ENCODE data around the gene CEP85L.

CEP85L gene

DNA sequence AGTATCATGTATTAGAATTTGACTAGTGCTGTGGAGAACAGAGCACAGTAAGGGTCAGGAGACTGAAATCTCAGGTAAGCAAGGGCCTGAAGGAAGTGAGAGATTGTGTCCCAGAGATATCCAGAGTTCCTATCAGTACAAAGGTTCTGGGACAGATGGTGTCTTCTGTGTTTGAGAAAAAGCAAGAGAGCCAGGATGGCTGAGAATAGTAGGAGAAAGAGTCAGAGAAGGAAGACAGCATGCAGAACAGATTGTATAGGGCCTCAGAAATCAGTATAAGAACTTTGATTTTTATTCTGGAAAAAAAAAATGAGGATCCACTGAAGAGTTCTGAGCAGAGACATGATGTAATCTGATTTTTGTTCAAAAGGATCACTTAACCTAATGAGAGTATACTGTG is 178.1 kb downstream of the CEP85L start:
- TF ChIP-seq, protein P1, sequence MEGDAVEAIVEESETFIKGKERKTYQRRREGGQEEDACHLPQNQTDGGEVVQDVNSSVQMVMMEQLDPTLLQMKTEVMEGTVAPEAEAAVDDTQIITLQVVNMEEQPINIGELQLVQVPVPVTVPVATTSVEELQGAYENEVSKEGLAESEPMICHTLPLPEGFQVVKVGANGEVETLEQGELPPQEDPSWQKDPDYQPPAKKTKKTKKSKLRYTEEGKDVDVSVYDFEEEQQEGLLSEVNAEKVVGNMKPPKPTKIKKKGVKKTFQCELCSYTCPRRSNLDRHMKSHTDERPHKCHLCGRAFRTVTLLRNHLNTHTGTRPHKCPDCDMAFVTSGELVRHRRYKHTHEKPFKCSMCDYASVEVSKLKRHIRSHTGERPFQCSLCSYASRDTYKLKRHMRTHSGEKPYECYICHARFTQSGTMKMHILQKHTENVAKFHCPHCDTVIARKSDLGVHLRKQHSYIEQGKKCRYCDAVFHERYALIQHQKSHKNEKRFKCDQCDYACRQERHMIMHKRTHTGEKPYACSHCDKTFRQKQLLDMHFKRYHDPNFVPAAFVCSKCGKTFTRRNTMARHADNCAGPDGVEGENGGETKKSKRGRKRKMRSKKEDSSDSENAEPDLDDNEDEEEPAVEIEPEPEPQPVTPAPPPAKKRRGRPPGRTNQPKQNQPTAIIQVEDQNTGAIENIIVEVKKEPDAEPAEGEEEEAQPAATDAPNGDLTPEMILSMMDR (IDR thresholded peaks at IDR 0.05): no peak

DNA sequence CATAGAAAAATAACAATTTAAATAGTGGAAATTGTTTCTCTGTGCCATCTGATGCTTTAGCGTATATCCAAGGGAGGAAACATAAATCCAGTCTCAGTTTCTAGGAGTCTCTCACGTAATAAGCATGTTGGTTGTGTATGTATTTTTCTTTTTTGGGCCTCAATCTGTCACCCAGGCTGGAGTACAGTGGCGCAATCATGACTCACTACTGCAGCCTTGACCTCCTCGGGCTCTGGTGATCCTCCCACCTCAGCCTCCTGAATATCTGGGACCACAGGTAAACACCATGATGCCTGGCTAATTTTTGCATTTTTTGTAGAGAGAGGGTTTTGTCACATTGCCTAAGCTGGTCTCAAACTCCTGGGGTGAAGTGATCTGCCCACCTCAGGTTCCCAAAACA is 181.9 kb downstream of the CEP85L start:
- TF ChIP-seq, protein P1 (IDR thresholded peaks at IDR 0.05): no peak

GRCh38 chr6:118468682-118469465 is 182.5 kb downstream of the CEP85L start:
- TF ChIP-seq, protein P1 (IDR thresholded peaks at IDR 0.05): no peak

GRCh38 chr6:118467181-118467580 is 184.2 kb downstream of the CEP85L start:
- TF ChIP-seq, protein P1 (IDR thresholded peaks at IDR 0.05): no peak

DNA sequence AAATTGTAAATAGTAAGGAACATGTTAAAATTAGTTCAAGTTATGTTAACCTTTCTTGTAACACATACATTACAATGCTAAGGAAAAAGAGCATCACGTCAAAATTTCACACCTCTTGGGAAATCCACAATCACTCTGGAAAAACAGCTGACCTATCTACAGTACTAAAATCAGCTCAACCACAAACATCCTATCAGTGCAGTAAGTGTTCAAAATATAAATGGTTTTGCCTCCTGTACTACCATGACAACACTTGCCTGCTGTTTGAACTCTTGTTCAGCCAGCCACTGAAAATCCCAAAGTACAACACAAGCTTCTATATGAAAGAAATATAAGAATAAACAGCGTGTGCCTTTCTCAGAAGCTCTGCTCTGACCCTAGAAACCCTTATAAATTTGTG is 186.8 kb downstream of the CEP85L start:
- TF ChIP-seq, protein P1 (IDR thresholded peaks at IDR 0.05): no peak

DNA sequence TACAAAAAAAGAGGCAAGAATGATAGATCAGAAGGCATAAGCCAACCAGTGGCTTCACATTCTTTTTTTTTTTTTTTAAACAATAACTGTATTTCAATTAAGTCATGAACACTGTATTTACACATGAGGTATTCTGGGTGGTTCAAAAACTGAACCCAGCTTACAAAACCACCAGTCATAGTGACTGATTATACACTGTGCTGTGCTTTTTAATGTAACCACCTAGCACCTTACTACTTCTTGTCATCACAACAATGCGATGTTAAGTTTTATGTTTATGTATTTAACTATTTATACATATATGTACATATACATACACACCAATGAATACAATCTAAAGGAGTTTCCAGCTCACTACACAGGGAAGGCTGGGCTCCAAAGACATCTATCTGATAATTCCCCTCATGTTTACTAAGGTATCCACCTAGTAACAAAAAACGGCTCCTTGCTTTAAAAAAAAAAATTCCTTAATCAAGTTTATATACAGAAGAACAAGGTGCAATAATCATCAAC is 190.4 kb downstream of the CEP85L start:
- TF ChIP-seq, protein P1 (IDR thresholded peaks at IDR 0.05): no peak

DNA sequence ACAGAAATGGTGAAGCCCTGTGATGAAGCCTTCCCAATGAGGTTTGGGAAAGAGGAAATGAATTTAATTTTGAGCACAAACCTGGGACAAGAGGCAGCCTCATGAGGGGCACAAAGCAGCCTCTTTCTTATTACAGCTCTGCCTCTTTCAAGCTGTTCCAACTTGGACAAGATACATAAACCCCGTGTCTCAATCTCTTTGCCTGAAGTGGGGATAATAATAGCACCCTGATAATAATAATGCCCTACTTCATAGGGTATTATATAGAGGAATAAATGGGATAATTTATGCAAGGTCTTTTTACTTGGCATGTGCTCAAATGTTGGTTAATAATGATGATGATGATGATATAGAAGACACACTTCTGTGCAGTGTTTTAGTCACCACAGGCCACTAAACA is 194.4 kb downstream of the CEP85L start:
- TF ChIP-seq, protein P1 (IDR thresholded peaks at IDR 0.05): no peak
